D721Med (cell line): ENCODE measurements around the gene TRAF3IP1.
"Not testable (repeated sequence)": the region's sequence is repeated elsewhere in the genome, so short reads cannot be mapped to it uniquely, and the experiment has no call there.

ENCODE experiments used
- DNase-seq: peaks from one replicate; pipeline ENCODE4 v3.0.0; 2011; ENCODE audit warnings: low spot score; ENCODE audit not compliant: insufficient read length
- FAIRE-seq: peaks from 2 replicates; lab custom pipeline; 2011; peaks lifted over from hg19 to GRCh38; lab: Jason Lieb, UNC
- CTCF ChIP-seq: IDR thresholded peaks from 2 replicates; pipeline ENCODE4 v1.5.1; 2012; ENCODE audit warnings: mild to moderate bottlenecking, control low read depth; ENCODE audit not compliant: insufficient read depth; ENCODE audit errors: missing control alignments

The TRAF3IP1 gene

GRCh38 chr2:238305092-238305862 lies 15.0 kb upstream of the TRAF3IP1 start:
- TF ChIP-seq CTCF = no peak
- DNase-seq (no peak), FAIRE-seq (no peak)

- no peak for FAIRE-seq
- DNase-seq = no peak
- TF ChIP-seq CTCF = no peak
Observed at GRCh38 chr2:238305965-238306671, 14.2 kb upstream of the TRAF3IP1 start.

GRCh38 chr2:238306672-238306998 lies 13.7 kb upstream of the TRAF3IP1 start:
- FAIRE-seq = no peak
- TF ChIP-seq CTCF = no peak
- no peak for DNase-seq

GRCh38 chr2:238308177-238308576 lies 12.1 kb upstream of the TRAF3IP1 start:
- TF ChIP-seq CTCF = peak; percentile 21
- no peak for DNase-seq
- FAIRE-seq = no peak

- FAIRE-seq, DNase-seq: not testable (repeated sequence)
Observed at GRCh38 chr2:238310721-238311120, 9.6 kb upstream of the TRAF3IP1 start.

GRCh38 chr2:238313289-238313990 lies 6.9 kb upstream of the TRAF3IP1 start:
- no peak for TF ChIP-seq CTCF
- no peak for FAIRE-seq

GRCh38 chr2:238313991-238314350 lies 6.3 kb upstream of the TRAF3IP1 start:
- no peak for FAIRE-seq
- TF ChIP-seq CTCF = no peak
- DNase-seq = no peak

More at GRCh38 chr2:238313289-238313990, 6.9 kb upstream of the TRAF3IP1 start:
- DNase-seq = no peak
